Left renal cortex interstitium (tissue), 4 donors: ENCODE measurements around the gene FKBP1C. TPM values are rescaled to one million over a fixed set of nuclear protein-coding genes. Genes with fewer than 3 reads are reported as not detected.
"Not testable (repeated sequence)": the region's sequence is repeated elsewhere in the genome, so short reads cannot be mapped to it uniquely, and the experiment has no call there.

ENCODE experiments used
- DNase-seq, 4 donors: peaks; one replicate each; pipeline ENCODE4 v3.0.0-alpha.2; 2013; ENCODE audit warnings: low read depth in 4 of 4, low spot score in 2 of 4, missing footprints in 1 of 4
- polyA plus RNA-seq, 4 donors: library from polyadenylated mRNA; unstranded; fragments of 120-200 nt; gene quantifications; one replicate each; pipeline ENCODE4 v1.2.1, GENCODE V29; 2013; ENCODE audit not compliant: insufficient read length in 4 of 4

The FKBP1C gene
- 1 to 10 TPM in 2 of 4 donors, under 1 TPM in 2; 0.56 to 5.0 (median 1.4) TPM for polyA plus RNA-seq

- DNase-seq, result not testable (repeated sequence)
Observed at GRCh38 chr6:63211343-63211742, at the start of gene FKBP1C. FKBP1C (plus strand) TSS chr6:63211469.

- DNase-seq, result not testable (repeated sequence)
Observed at GRCh38 chr6:63164047-63164803, 47.0 kb upstream of the FKBP1C start.

GRCh38 chr6:63174173-63174572, 37.1 kb upstream of the FKBP1C start:
- DNase-seq, result no peak

- DNase-seq, result no peak
Observed at GRCh38 chr6:63176181-63176580, 35.1 kb upstream of the FKBP1C start.

GRCh38 chr6:63180367-63180766, 30.9 kb upstream of the FKBP1C start:
- no peak for DNase-seq

- no peak for DNase-seq
Observed at GRCh38 chr6:63186970-63187369, 24.3 kb upstream of the FKBP1C start.

GRCh38 chr6:63188828-63189227, 22.4 kb upstream of the FKBP1C start:
- no peak for DNase-seq

GRCh38 chr6:63193324-63193723, 17.9 kb upstream of the FKBP1C start:
- DNase-seq, result no peak

- DNase-seq, result no peak
Observed at GRCh38 chr6:63197741-63198140, 13.5 kb upstream of the FKBP1C start.

- DNase-seq, result no peak
Observed at GRCh38 chr6:63213325-63213724, 2.1 kb downstream of the FKBP1C start.

GRCh38 chr6:63214816-63215215, 3.5 kb downstream of the FKBP1C start:
- DNase-seq, result no peak

- no peak for DNase-seq
Observed at GRCh38 chr6:63224179-63224578, 12.9 kb downstream of the FKBP1C start.

GRCh38 chr6:63225987-63226386, 14.7 kb downstream of the FKBP1C start:
- not testable (repeated sequence) for DNase-seq

- not testable (repeated sequence) for DNase-seq
Observed at GRCh38 chr6:63227928-63228894, 16.9 kb downstream of the FKBP1C start.

- not testable (repeated sequence) for DNase-seq
Observed at GRCh38 chr6:63230027-63230426, 18.8 kb downstream of the FKBP1C start.

GRCh38 chr6:63230511-63230910, 19.2 kb downstream of the FKBP1C start:
- not testable (repeated sequence) for DNase-seq

- no peak for DNase-seq
Observed at GRCh38 chr6:63236398-63236817, 25.1 kb downstream of the FKBP1C start.

- no peak for DNase-seq
Observed at GRCh38 chr6:63245420-63245819, 34.2 kb downstream of the FKBP1C start.

- DNase-seq, result no peak
Observed at GRCh38 chr6:63245909-63246308, 34.6 kb downstream of the FKBP1C start.

- no peak for DNase-seq
Observed at GRCh38 chr6:63246581-63246980, 35.3 kb downstream of the FKBP1C start.

- DNase-seq, result no peak
Observed at GRCh38 chr6:63249875-63250482, 38.7 kb downstream of the FKBP1C start.
